Gastroesophageal sphincter (tissue), 4 donors: Measurements from ENCODE around the gene RHOU. TPM values are rescaled to one million over a fixed set of nuclear protein-coding genes. Genes with fewer than 3 reads are reported as not detected.
"Not testable (repeated sequence)": the region's sequence is repeated elsewhere in the genome, so short reads cannot be mapped to it uniquely, and the experiment has no call there.

Experiments used
- ATAC-seq: fragments of 150-250 bp; one replicate; pipeline ENCODE4 v1.9.1; 2016; ENCODE audit warnings: mild to moderate bottlenecking, moderate library complexity
- H3K27ac ChIP-seq, 4 donors: fragments of 200-600 bp; sonication (generic) in 3 of 4; 1 replicate in 3 of 4; 2 replicates in 1 of 4; pipeline ENCODE4 v1.5.1; 2016 to 2019
- H3K27me3 ChIP-seq: fragments of 200-600 bp; sonication (generic); one replicate; pipeline ENCODE4 v1.5.1; 2019
- H3K36me3 ChIP-seq, 2 donors: fragments of 200-600 bp; sonication (generic); one replicate each; pipeline ENCODE4 v1.5.1; 2019; ENCODE audit warnings: control low read depth in 1 of 2
- H3K4me1 ChIP-seq, 3 donors: fragments of 200-600 bp; sonication (generic); 1 replicate in 2 of 3; 2 replicates in 1 of 3; pipeline ENCODE4 v1.5.1; 2016 to 2019; ENCODE audit warnings: control low read depth in 2 of 3
- H3K4me3 ChIP-seq, 2 donors: fragments of 200-600 bp; sonication (generic); one replicate each; pipeline ENCODE4 v1.5.1; 2019; ENCODE audit warnings: mild to moderate bottlenecking in 1 of 2, moderate library complexity in 1 of 2
- H3K9me3 ChIP-seq, 3 donors: fragments of 200-600 bp; sonication (generic); one replicate each; pipeline ENCODE4 v1.5.1; 2017 to 2019; ENCODE audit warnings: control low read depth in 2 of 3
- EP300 ChIP-seq: sonication (generic); formaldehyde crosslinking; IDR thresholded peaks from one replicate; pipeline ENCODE4 v1.6.1; 2017; ENCODE audit warnings: antibody characterized with exemption, mild to moderate bottlenecking
- POLR2A ChIP-seq, 2 donors: fragments of 450-650 bp; IDR thresholded peaks; one replicate each; pipeline ENCODE4 v1.6.1; 2017; ENCODE audit warnings: antibody characterized with exemption in 2 of 2, mild to moderate bottlenecking in 2 of 2, moderate library complexity in 1 of 2
- POLR2AphosphoS5 ChIP-seq: sonication (generic); formaldehyde crosslinking; IDR thresholded peaks from one replicate; pipeline ENCODE4 v1.6.1; 2017; ENCODE audit warnings: antibody characterized with exemption
- WGBS, 2 donors: methylation state at CpG; one replicate each; pipeline ENCODE4 v1.1.5; 2018; ENCODE audit warnings: low coverage in 1 of 2; 5-methylcytosine and 5-hydroxymethylcytosine counted together
- total RNA-seq, 4 donors: library from RNA; depleted of rRNA; stranded (reverse); fragments of >200 nt; gene quantifications; one replicate each; pipeline ENCODE4 v1.1.0, GENCODE V29; 2016
- TF ChIP-seq, protein P1 (sequence below), 4 experiments: fragments of 200-600 bp in 2 of 4; fragments of 450-650 bp in 2 of 4; sonication (generic) in 1 of 4; IDR thresholded peaks; one replicate each; pipeline ENCODE4 v1.5.1; 2017 to 2019; ENCODE audit warnings: antibody characterized with exemption in 4 of 4, mild to moderate bottlenecking in 2 of 4, moderate library complexity in 2 of 4

Gene RHOU
- total RNA-seq, result 10 to 100 TPM; 16.3 to 53.0 (median 31.0) TPM

DNA sequence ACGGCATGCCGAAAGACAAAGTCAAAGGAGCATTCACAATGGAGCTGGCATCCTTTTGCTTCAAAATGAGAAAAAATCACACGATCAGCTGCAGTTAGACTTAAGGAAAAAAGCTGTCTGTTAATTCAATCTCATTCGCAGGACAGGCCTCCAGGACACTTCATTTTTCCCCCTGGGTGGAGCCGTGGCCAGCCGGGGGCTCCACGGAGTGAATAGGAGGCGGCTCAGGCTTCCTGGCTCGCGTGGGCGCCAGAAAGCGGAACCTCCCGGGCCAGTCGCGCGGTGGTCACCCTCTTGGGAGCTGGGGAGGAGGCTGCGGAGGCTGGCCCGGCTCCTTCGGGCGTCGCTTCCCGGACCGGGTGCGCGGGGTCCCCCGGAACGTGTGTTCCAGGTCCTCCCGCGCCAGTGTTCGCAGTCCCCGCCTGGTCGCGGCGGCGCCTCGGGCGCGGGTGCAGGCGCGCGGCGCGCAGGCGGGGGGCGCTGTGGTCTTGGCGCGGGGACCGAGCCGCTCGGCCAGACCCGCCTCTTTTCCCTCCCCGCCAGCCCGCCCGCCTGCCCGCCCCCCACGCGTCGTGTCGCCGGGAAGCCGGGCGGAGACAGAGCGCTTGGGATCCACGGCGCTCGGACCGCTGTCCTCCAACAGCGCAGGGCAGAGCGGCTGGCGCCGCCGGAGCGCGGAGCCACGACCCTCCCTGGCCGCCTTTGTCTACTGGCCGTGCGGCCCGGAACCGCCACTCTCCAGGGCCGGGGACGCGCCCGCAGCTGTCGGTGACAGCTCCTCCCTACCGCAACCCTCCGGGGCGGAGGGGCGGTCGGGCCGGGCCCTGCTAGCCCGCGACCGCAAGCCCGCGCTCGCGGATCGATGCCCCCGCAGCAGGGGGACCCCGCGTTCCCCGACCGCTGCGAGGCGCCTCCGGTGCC lies at the start of gene RHOU:
Gene RHOU, plus strand, starts transcription at position 599 of the 921 bp plus-strand sequence. Its CDS starts 264 bp downstream, at position 863.
- 0 to 2% methylated on average over 3 to 16 of the region's 107 CpGs for WGBS, 2 donors
- Histone ChIP-seq H3K36me3 (peaks cover 0 to 20% of the 10 kb centered on the region in 2 donors), H3K4me3 (peak within 1 kb of the TSS; percentile 78 to 92), H3K9me3 (no peaks in the 10 kb centered on the region), H3K27me3 (no peaks in the 10 kb centered on the region), H3K4me1 (peaks cover 0 to 46% (median 0%) of the 10 kb centered on the region in 3 donors), H3K27ac (peak within 1 kb of the TSS; percentile 72 to 96 (median 92))
- TF ChIP-seq, protein P1, sequence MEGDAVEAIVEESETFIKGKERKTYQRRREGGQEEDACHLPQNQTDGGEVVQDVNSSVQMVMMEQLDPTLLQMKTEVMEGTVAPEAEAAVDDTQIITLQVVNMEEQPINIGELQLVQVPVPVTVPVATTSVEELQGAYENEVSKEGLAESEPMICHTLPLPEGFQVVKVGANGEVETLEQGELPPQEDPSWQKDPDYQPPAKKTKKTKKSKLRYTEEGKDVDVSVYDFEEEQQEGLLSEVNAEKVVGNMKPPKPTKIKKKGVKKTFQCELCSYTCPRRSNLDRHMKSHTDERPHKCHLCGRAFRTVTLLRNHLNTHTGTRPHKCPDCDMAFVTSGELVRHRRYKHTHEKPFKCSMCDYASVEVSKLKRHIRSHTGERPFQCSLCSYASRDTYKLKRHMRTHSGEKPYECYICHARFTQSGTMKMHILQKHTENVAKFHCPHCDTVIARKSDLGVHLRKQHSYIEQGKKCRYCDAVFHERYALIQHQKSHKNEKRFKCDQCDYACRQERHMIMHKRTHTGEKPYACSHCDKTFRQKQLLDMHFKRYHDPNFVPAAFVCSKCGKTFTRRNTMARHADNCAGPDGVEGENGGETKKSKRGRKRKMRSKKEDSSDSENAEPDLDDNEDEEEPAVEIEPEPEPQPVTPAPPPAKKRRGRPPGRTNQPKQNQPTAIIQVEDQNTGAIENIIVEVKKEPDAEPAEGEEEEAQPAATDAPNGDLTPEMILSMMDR (IDR thresholded peaks at IDR 0.05), result peak; percentile 58 to 97 (median 95)
- peak; percentile 74 to 79 for TF ChIP-seq POLR2A (IDR thresholded peaks at IDR 0.05)
- TF ChIP-seq EP300, result no peak
- TF ChIP-seq POLR2AphosphoS5, result peak; percentile 87
- ATAC-seq, result peak; percentile 89

DNA sequence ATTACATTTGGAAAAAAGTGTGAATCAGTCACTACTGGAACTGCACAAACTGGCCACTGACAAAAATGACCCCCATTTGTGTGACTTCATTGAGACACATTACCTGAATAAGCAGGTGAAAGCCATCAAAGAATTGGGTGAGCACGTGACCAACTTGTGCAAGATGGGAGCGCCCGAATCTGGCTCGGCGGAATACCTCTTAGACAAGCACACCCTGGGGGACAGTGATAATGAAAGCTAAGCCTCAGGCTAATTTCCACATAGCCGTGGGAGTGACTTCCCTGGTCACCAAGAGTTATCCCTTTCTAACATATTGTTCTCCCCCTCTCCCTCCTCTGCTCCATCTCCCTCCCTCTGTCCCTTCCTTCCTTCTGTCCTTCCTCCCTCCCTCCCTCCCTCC lies 47.7 kb upstream of the RHOU start:
- 65 to 97% methylated on average over 2 to 5 of the region's 6 CpGs for WGBS, 2 donors
- ATAC-seq, result no peak
- Histone ChIP-seq H3K9me3 (no peaks in the 10 kb centered on the region), H3K4me1 (peaks cover 0 to 8% (median 0%) of the 10 kb centered on the region in 3 donors), H3K27me3 (peaks cover 4% of the 10 kb centered on the region), H3K4me3 (no peak overlapping the region), H3K36me3 (no peaks in the 10 kb centered on the region), H3K27ac (no peak overlapping the region)
- TF ChIP-seq POLR2A (IDR thresholded peaks at IDR 0.05), result no peak

DNA sequence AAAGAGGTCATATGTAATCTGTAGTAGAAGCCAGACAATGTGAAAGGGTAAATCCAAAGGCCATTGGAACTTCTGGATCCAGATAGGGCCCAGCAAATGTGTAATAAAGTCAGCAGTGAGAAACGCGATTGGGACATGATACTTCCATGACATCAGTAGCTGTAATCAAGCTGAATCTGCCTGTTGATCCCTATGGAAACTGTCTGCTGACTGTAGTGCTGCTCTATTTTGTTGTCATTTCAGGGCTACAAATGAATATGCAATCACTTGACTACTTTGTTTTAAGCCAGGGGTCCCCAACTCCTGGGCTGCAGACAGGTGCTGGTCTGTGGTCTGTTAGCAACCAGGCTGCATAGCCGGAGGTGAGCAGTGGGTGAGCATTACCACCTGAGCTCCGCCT lies 46.0 kb upstream of the RHOU start:
- ATAC-seq, result no peak
- Histone ChIP-seq H3K36me3 (no peaks in the 10 kb centered on the region), H3K4me1 (peaks cover 0 to 8% (median 0%) of the 10 kb centered on the region in 3 donors), H3K27ac (no peak overlapping the region), H3K27me3 (peaks cover 4% of the 10 kb centered on the region), H3K4me3 (no peak overlapping the region), H3K9me3 (no peaks in the 10 kb centered on the region)
- TF ChIP-seq EP300 (no peak), POLR2AphosphoS5 (no peak), POLR2A (IDR thresholded peaks at IDR 0.05) (no peak)
- TF ChIP-seq, protein P1 (IDR thresholded peaks at IDR 0.05), result no peak
- 83 to 92% methylated on average over 2 of the region's 4 CpGs for WGBS, 2 donors

DNA sequence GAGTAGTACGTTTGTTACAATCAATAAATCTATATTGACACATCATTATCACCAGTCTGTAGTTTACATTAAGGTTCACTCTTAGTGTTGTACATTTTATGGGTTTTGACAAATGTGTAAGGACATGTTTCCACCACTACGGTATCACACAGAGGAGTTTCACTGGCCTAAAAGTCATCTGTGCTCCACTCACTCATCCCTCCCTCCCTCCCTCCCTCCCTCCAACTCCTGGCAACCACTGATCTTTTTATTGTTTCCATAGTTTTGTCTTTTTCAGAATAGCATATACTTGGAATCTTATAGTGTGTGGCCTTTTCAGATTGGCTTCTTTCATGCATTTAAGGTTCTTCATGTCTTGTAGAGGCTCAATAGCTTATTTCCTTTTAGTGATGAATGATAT lies 44.1 kb upstream of the RHOU start:
- Histone ChIP-seq H3K36me3 (no peaks in the 10 kb centered on the region), H3K4me1 (peaks cover 0 to 8% (median 0%) of the 10 kb centered on the region in 3 donors), H3K27ac (no peak overlapping the region), H3K9me3 (no peaks in the 10 kb centered on the region), H3K4me3 (no peak overlapping the region), H3K27me3 (peaks cover 4% of the 10 kb centered on the region)
- 59 to 100% methylated on average over 1 to 2 of the region's 2 CpGs for WGBS, 2 donors
- no peak for ATAC-seq
- no peak for TF ChIP-seq EP300
- TF ChIP-seq POLR2A (IDR thresholded peaks at IDR 0.05), result no peak
- TF ChIP-seq, protein P1 (IDR thresholded peaks at IDR 0.05), result no peak
- TF ChIP-seq POLR2AphosphoS5, result no peak

DNA sequence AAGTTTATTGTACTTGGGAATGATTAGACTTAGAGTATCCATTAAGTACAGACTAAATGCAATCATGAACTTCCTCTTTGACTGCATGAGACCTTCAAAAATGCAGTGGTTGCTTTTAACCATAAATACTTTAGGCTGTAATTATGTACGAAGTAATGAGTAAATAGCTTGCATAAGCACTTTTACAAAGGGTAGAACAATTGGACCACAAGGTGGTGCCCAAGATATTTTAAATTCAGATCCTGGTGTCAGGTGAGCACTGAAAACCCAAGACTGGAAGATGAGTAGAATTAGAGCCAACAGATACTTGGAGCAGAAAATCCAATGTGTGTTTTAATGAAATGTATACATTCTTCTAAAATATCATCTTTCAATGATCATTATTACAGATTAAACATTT lies 43.4 kb upstream of the RHOU start:
- H3K4me1 ChIP-seq, result peaks cover 0 to 8% (median 0%) of the 10 kb centered on the region in 3 donors
- TF ChIP-seq POLR2A (IDR thresholded peaks at IDR 0.05) (no peak), EP300 (no peak), POLR2AphosphoS5 (no peak)
- TF ChIP-seq, protein P1 (IDR thresholded peaks at IDR 0.05), result peak; percentile 16 to 68 (median 54)
- ATAC-seq, result no peak
- no peak overlapping the region for H3K27ac ChIP-seq
- no peaks in the 10 kb centered on the region for H3K36me3 ChIP-seq
- WGBS, 2 donors, result 10 to 21% methylated on average over 1 of the region's 1 CpG
- H3K4me3 ChIP-seq, result no peak overlapping the region
- no peaks in the 10 kb centered on the region for H3K9me3 ChIP-seq
- H3K27me3 ChIP-seq, result peaks cover under 1% of the 10 kb centered on the region

DNA sequence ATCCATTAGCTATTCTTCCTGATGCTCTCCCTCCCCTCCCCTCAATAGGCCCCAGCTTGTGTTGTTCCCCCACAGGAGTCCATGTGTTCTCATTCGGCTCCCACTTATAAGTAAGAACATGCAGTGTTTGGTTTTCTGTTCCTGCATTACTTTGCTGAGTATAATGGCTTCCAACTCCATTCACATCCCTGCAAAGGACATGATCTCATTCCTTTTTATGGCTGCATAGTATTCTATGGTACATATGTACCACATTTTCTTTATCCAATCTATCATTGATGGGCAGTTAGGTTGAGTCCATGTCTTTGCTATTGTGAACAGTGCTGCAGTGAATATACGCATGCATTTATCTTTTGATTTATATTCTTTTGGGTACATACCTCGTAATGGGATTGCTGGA lies 40.8 kb upstream of the RHOU start:
- WGBS, 2 donors, result 90 to 95% methylated on average over 3 of the region's 3 CpGs
- not testable (repeated sequence) for H3K9me3 ChIP-seq, H3K27me3 ChIP-seq, H3K27ac ChIP-seq, ATAC-seq, H3K4me3 ChIP-seq, H3K36me3 ChIP-seq
- H3K4me1 ChIP-seq, result peaks cover 0 to 17% (median 0%) of the 10 kb centered on the region in 3 donors
